MG63 (cell line): ENCODE data around the gene MTCH2. TPM values are rescaled to one million over a fixed set of nuclear protein-coding genes. Genes with fewer than 3 reads are reported as not detected.
"Not testable (repeated sequence)": the region's sequence is repeated elsewhere in the genome, so short reads cannot be mapped to it uniquely, and the experiment has no call there.

Experiments
- DNase-seq: peaks from one replicate; pipeline ENCODE4 v3.0.0-alpha.2; 2020
- H3K27me3 ChIP-seq: fragments of 250-450 bp; sonication (Bioruptor Pico); 2 replicates; pipeline ENCODE4 v1.5.1; 2020; ENCODE audit warnings: mild to moderate bottlenecking, moderate library complexity
- H3K36me3 ChIP-seq: fragments of 250-450 bp; sonication (Bioruptor Pico); 2 replicates; pipeline ENCODE4 v1.5.1; 2020; ENCODE audit warnings: mild to moderate bottlenecking, moderate library complexity
- H3K4me3 ChIP-seq: fragments of 250-450 bp; sonication (Bioruptor Pico); 2 replicates; pipeline ENCODE4 v1.5.1; 2020; ENCODE audit warnings: mild to moderate bottlenecking, moderate library complexity
- H3K9me3 ChIP-seq: fragments of 250-450 bp; sonication (Bioruptor Pico); 2 replicates; pipeline ENCODE4 v1.5.1; 2020; ENCODE audit warnings: mild to moderate bottlenecking, moderate library complexity
- total RNA-seq: library from RNA; depleted of rRNA; stranded (reverse); fragments of >200 nt; shearing (Covaris generic); gene quantifications from 2 replicates; pipeline ENCODE4 v1.2.3, GENCODE V29; 2014; ENCODE audit warnings: low replicate concordance

Gene MTCH2
- total RNA-seq, 1 experiment from 2014 or later: 43.0 TPM

GRCh38 chr11:47651818-47652469, 9.6 kb upstream of the MTCH2 start:
- H3K27me3 ChIP-seq: no peaks in the 10 kb centered on the region
- H3K9me3 ChIP-seq: no peaks in the 10 kb centered on the region
- H3K36me3 ChIP-seq: no peaks in the 10 kb centered on the region
- DNase-seq: no peak
- H3K4me3 ChIP-seq: no peak overlapping the region

DNA sequence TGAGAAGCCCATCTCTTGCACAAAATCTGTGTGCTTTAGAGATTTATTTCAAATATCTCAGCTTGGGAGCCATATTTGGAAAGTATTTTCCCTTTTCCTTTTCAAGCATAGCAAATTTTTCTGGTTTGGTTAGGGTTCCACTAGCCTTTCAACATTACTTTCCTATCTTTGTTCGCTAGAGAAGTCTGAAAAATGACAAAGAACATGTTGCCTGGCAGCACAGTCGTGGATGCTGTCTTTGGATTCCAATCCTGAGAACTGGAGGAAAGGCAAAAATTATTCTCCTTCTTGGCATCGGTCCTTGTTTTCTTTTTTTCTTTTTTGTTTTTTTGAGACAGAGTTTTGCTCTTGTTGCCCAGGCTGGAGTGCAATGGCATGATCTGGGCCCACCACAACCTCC, 6.9 kb upstream of the MTCH2 start:
- H3K36me3 ChIP-seq: no peaks in the 10 kb centered on the region
- no peaks in the 10 kb centered on the region for H3K27me3 ChIP-seq
- no peaks in the 10 kb centered on the region for H3K9me3 ChIP-seq
- no peak overlapping the region for H3K4me3 ChIP-seq
- DNase-seq: no peak

- Histone ChIP-seq H3K27me3 (no peaks in the 10 kb centered on the region), H3K9me3 (no peaks in the 10 kb centered on the region), H3K4me3 (no peak overlapping the region), H3K36me3 (peaks cover 7% of the 10 kb centered on the region)
- no peak for DNase-seq
Measured at GRCh38 chr11:47646019-47646418, 3.7 kb upstream of the MTCH2 start.

GRCh38 chr11:47645500-47645899, 3.1 kb upstream of the MTCH2 start:
- H3K4me3 ChIP-seq: no peak overlapping the region
- no peak for DNase-seq

DNA sequence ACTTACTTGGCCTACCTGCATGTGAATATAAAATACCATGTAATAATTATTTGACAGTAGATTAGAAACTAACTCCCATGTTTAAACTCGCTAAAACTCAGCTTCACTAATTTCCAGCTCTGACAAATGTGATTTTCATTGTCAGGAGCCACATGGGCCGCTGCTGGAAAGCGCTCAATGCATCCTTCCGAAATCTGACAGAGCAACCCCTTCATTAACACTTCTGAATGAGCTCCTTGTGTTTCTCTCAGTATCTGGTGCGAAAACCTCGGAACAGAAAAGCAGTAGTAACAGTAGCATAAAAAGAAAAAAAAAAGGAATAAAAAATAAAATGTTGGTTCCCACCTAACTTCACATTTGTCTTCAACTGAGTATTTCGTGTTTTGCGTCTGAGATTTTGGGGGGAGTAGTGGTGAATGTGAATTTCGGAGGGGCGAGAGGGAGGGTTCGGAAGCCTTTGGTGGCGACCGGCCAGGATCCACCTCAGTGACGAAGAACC, 710 bp downstream of the MTCH2 start:
- peaks cover 40% of the 10 kb centered on the region for H3K36me3 ChIP-seq

More at GRCh38 chr11:47645500-47645899, 3.1 kb upstream of the MTCH2 start:
- no peaks in the 10 kb centered on the region for H3K27me3 ChIP-seq
- H3K36me3 ChIP-seq: peaks cover 10% of the 10 kb centered on the region
- no peaks in the 10 kb centered on the region for H3K9me3 ChIP-seq

GRCh38 chr11:47640506-47640905, 1.9 kb downstream of the MTCH2 start:
- H3K27me3 ChIP-seq, DNase-seq, H3K4me3 ChIP-seq, H3K9me3 ChIP-seq: not testable (repeated sequence)
- H3K36me3 ChIP-seq: peaks cover 42% of the 10 kb centered on the region

More for the DNA sequence above, 710 bp downstream of the MTCH2 start:
- no peak for DNase-seq
- peak overlapping the region; percentile 93 for H3K4me3 ChIP-seq
- H3K27me3 ChIP-seq: no peaks in the 10 kb centered on the region
- H3K9me3 ChIP-seq: no peaks in the 10 kb centered on the region

DNA sequence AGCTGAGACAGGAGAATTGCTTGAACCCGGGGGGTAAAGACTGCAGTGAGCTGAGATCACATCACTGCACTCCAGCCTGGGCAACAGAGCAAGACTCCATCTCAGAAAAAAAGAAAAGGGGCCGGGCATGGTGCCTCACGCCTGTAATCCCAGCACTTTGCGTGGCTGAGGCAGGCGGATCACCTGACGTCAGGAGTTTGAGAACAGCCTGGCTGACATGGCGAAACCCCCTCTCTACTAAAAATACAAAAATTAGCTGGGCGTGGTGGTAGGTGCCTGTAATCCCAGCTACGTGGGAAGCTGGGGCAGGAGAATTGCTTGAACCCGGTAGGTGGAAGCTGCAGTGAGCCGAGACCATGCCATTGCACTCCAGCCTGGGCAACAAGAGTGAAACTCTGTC, 6.0 kb downstream of the MTCH2 start:
- DNase-seq, H3K9me3 ChIP-seq: not testable (repeated sequence)
- peaks cover 70% of the 10 kb centered on the region for H3K36me3 ChIP-seq

DNA sequence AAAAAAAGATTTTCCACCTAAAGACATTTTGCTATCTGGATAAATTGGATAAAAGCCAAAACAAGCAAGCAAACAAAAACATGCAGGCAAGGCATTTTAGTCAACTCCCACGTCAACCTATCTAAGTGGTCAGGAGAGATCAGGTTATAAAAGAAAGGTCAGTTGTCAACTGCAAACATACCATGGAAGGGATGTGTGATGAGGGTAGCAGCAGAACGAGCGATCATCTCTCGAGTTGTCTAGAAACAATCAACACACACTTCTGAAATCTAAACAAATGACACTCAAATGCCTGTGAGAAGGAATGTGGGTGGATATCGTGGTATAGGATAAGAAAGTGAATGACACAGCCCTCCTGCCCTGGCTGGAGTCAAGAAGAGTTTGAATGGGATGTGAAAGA, 10.9 kb downstream of the MTCH2 start:
- Histone ChIP-seq H3K4me3 (no peak overlapping the region), H3K36me3 (peaks cover 75% of the 10 kb centered on the region), H3K9me3 (no peaks in the 10 kb centered on the region), H3K27me3 (no peaks in the 10 kb centered on the region)
- DNase-seq: no peak

More for the DNA sequence above, 6.0 kb downstream of the MTCH2 start:
- H3K27me3 ChIP-seq, H3K4me3 ChIP-seq: not testable (repeated sequence)

GRCh38 chr11:47628026-47628425, 14.3 kb downstream of the MTCH2 start:
- peaks cover 63% of the 10 kb centered on the region for H3K36me3 ChIP-seq
- no peak for DNase-seq
- H3K27me3 ChIP-seq: no peaks in the 10 kb centered on the region
- H3K4me3 ChIP-seq: no peak overlapping the region
- H3K9me3 ChIP-seq: no peaks in the 10 kb centered on the region

DNA sequence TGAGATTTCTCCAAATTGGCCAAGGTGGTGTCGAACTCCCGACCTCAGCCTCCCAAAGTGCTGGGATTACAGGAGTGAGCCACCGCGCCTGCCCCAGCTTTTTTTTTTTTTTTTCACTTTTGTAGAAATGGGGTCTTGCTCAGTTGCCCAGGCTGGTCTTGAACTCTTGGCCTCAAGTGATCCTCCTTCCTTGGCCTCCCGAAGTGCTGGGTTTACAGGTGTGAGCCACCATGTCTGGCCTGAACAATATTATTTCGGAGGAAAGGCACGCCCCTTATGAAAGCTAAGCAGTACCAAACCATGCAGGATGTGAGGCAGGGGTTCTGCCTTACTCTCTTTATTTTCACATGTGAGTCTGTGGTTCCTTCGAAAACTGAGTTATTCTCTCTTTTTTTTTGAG, 16.1 kb downstream of the MTCH2 start:
- no peaks in the 10 kb centered on the region for H3K27me3 ChIP-seq
- H3K36me3 ChIP-seq: peaks cover 60% of the 10 kb centered on the region
- no peak for DNase-seq
- no peak overlapping the region for H3K4me3 ChIP-seq
- H3K9me3 ChIP-seq: no peaks in the 10 kb centered on the region

- Histone ChIP-seq H3K9me3 (no peaks in the 10 kb centered on the region), H3K4me3 (no peak overlapping the region), H3K27me3 (no peaks in the 10 kb centered on the region), H3K36me3 (peaks cover 60% of the 10 kb centered on the region)
- DNase-seq: no peak
Measured at GRCh38 chr11:47620836-47621378, 21.5 kb downstream of the MTCH2 start.

- Histone ChIP-seq H3K27me3 (no peaks in the 10 kb centered on the region), H3K9me3 (no peaks in the 10 kb centered on the region), H3K36me3 (peaks cover 45% of the 10 kb centered on the region), H3K4me3 (no peak overlapping the region)
- DNase-seq: no peak
Measured at GRCh38 chr11:47617417-47617809, 24.9 kb downstream of the MTCH2 start.

- DNase-seq: peak; percentile 39
- H3K36me3 ChIP-seq: peaks cover 41% of the 10 kb centered on the region
- no peaks in the 10 kb centered on the region for H3K9me3 ChIP-seq
- no peaks in the 10 kb centered on the region for H3K27me3 ChIP-seq
- H3K4me3 ChIP-seq: no peak overlapping the region
Measured at GRCh38 chr11:47616726-47617416, 25.5 kb downstream of the MTCH2 start.

DNA sequence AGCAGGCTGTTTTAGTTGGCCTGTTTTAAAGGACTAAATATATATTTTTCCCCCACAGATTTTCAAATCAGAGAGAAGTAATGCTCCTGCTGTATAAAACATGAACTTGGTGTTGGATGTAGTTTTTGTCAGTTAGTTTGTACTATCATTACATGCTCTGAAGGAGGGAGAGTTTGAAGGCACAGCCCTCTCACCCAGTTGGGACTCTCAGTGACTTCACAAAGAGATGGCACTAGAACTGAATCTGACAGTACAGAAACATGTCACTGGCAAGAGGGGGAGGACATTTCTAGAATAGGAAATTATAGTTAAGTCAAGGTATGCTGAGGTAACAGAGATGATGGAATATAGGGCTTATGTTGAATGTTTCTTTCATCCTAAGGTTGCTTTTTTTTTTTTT, 27.1 kb downstream of the MTCH2 start:
- H3K9me3 ChIP-seq: no peaks in the 10 kb centered on the region
- H3K27me3 ChIP-seq: no peaks in the 10 kb centered on the region
- peaks cover 35% of the 10 kb centered on the region for H3K36me3 ChIP-seq
- no peak for DNase-seq
- no peak overlapping the region for H3K4me3 ChIP-seq

DNA sequence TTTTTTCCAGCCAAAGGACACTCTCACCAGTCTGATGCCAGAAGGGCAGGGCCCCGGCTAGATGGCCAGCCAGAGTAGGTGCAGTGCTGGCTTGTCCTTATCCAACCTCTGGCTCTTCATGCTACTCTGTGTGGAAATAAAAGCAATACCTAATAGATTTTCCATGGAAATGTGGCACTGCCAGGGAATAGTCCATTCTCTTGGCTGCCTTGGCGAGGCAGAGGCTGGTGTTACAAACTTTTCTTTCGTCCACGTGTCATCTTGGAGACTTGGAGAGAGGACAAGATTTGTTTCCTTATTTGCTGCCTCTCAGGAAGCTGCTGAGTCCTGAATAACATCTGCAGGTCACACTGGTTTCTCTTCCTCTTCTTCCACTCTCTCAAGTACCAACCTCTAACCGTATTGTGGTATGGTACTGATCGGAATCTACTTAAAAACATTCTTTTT, 31.0 kb downstream of the MTCH2 start:
- Histone ChIP-seq H3K36me3 (peaks cover 4% of the 10 kb centered on the region; the same call in 1 of the 2 replicates), H3K9me3 (no peaks in the 10 kb centered on the region), H3K4me3 (no peak overlapping the region), H3K27me3 (no peaks in the 10 kb centered on the region)
- no peak for DNase-seq

DNA sequence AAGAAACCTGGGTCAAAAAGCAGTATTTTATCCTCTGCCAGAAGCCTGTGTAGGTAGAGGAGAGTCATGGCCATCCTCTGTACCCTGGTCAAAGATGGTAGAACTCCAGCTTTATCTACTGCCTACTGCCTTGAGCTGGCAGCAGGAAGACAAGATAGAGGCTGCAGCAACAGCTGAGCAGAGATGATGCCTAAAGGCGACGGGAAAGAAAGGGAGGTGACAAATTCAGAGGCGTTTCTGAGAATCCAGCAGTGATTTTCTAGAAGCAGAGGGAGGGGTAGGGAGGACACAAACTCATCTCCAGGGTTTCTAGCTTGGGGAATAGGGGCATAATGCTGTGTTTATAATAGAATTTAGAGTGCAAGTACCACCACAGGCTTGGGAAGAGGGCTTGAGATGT, 32.7 kb downstream of the MTCH2 start:
- Histone ChIP-seq H3K36me3 (no peaks in the 10 kb centered on the region), H3K27me3 (no peaks in the 10 kb centered on the region), H3K4me3 (no peak overlapping the region), H3K9me3 (no peaks in the 10 kb centered on the region)
- no peak for DNase-seq

DNA sequence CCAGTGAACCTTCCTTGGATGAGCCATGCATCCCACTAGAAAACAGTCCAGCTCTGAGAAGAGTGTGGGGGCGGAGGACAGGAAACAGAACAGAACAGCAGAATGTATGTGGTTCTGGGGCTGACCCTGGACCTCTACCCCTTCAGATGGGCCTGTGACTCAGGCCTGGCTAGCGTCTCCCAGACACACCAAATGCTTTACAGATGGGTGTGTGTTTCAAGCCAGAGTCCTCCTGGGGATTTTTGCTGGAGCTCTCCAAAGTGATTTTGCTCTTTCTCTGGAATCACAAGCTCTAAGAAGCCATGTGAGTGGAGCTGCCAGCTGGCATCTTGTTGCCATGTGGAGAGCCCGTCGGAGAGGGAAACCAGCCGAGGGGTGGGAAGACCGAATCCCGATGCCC, 35.0 kb downstream of the MTCH2 start:
- no peaks in the 10 kb centered on the region for H3K36me3 ChIP-seq
- DNase-seq: peak; percentile 94
- no peaks in the 10 kb centered on the region for H3K27me3 ChIP-seq
- H3K4me3 ChIP-seq: no peak overlapping the region
- H3K9me3 ChIP-seq: no peaks in the 10 kb centered on the region

DNA sequence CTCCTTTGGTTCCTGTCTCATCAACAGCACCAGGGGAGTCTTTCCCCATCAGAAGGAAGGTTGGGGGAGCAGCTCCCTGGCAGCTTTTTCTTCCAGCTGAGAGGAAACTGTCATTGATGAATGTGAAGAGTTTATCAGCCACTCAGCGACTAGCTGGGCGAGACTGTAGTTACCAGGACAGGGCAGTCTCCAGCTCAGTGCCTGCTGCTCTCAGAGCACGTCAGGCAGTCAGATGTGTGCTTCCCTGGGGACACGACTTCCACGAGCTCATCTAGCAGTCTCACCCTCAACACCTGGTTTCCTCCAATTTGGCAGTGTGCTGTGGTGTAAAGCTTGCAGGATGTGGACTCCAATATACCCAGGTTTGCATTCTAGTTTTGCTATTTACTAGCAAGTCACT, 35.6 kb downstream of the MTCH2 start:
- no peak for DNase-seq
- Histone ChIP-seq H3K36me3 (no peaks in the 10 kb centered on the region), H3K9me3 (no peaks in the 10 kb centered on the region), H3K4me3 (no peak overlapping the region), H3K27me3 (no peaks in the 10 kb centered on the region)
